ENCODE results near the gene SYMPK. TPM values are rescaled to one million over a fixed set of nuclear protein-coding genes. Genes with fewer than 3 reads are reported as not detected.

The SYMPK gene
- total RNA-seq, 1 donor from 2014 or later, result 114 TPM

DNA sequence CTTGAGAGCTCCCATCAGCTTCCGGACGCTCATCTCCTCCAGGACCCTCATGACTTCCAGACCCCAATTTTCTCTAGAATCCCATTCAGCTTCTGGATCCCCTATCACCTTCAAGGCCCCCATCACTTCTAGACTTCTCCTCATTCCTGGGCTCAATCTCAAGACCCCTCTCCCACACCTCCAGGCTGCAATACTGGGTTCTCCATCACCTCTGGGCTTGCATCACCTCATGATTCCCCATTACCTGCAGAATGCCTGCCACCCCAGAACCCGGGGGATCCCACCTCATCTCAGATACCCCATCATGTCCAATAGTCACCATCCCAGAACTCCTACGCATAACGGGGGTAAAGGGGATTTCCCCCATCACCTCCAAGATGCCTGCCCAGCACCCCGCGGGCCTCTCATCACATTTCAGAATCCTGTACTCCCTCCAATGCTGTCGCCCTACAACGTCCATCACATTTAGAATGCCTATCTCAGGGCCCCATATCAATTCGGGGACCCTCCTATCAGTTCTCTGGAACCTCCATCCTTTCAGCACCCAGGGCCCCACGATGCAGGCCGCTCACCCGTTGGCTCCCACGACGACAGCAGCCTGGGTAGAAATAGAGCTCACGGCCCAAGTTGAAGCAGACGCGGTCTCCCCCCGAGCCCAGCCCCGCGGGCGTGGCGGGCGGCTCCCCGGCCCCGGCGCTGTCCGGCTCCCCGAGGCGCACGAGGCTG is 71.0 kb downstream of the SYMPK start:
- H3K4me3 Mint-ChIP-seq (ENCODE audit: low read depth), result peak overlapping the region; percentile 92
- H3K27ac Mint-ChIP-seq, result peak overlapping the region; percentile 90
- TF ChIP-seq, protein P1, sequence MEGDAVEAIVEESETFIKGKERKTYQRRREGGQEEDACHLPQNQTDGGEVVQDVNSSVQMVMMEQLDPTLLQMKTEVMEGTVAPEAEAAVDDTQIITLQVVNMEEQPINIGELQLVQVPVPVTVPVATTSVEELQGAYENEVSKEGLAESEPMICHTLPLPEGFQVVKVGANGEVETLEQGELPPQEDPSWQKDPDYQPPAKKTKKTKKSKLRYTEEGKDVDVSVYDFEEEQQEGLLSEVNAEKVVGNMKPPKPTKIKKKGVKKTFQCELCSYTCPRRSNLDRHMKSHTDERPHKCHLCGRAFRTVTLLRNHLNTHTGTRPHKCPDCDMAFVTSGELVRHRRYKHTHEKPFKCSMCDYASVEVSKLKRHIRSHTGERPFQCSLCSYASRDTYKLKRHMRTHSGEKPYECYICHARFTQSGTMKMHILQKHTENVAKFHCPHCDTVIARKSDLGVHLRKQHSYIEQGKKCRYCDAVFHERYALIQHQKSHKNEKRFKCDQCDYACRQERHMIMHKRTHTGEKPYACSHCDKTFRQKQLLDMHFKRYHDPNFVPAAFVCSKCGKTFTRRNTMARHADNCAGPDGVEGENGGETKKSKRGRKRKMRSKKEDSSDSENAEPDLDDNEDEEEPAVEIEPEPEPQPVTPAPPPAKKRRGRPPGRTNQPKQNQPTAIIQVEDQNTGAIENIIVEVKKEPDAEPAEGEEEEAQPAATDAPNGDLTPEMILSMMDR (IDR thresholded peaks at IDR 0.05; ENCODE audit: unreplicated experiment), result no peak
- DNase-seq (ENCODE audit: low spot score, unreplicated experiment), result no peak
- peaks cover 19% of the 10 kb centered on the region for H3K4me1 Mint-ChIP-seq (ENCODE audit: low read depth)
- peaks cover 4% of the 10 kb centered on the region for H3K27me3 Mint-ChIP-seq
- H3K9me3 Mint-ChIP-seq (ENCODE audit: low read depth), result no peaks in the 10 kb centered on the region
- H3K36me3 Mint-ChIP-seq (ENCODE audit: insufficient read depth), result peaks cover 15% of the 10 kb centered on the region

DNA sequence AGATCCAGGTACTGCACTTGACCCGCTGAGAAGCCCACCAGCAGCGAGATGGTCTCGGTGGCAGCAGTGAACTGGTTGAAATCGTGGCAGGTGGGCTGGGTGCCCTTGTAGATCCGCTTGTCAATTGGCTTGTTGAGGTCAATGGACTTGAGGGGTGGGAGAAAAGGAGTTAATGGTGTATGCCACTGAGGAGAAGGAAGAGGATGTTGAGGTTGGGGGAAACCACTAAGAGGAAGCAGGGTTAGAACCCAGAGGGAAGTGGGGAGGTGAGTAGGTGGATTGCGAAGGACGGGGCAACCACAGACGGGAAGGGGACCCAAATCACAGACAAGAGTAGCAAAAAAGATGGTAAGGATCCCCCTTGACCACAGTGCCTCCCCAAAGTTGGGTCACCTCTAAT is 72.0 kb downstream of the SYMPK start:
- Mint-ChIP-seq H3K4me1 (ENCODE audit: low read depth) (peaks cover 19% of the 10 kb centered on the region), H3K27ac (peak overlapping the region; percentile 31), H3K9me3 (ENCODE audit: low read depth) (no peaks in the 10 kb centered on the region), H3K27me3 (peaks cover 4% of the 10 kb centered on the region), H3K36me3 (ENCODE audit: insufficient read depth) (peaks cover 17% of the 10 kb centered on the region), H3K4me3 (ENCODE audit: low read depth) (peak overlapping the region; percentile 92)
- no peak for DNase-seq (ENCODE audit: low spot score, unreplicated experiment)
- TF ChIP-seq, protein P1 (IDR thresholded peaks at IDR 0.05; ENCODE audit: unreplicated experiment), result no peak

DNA sequence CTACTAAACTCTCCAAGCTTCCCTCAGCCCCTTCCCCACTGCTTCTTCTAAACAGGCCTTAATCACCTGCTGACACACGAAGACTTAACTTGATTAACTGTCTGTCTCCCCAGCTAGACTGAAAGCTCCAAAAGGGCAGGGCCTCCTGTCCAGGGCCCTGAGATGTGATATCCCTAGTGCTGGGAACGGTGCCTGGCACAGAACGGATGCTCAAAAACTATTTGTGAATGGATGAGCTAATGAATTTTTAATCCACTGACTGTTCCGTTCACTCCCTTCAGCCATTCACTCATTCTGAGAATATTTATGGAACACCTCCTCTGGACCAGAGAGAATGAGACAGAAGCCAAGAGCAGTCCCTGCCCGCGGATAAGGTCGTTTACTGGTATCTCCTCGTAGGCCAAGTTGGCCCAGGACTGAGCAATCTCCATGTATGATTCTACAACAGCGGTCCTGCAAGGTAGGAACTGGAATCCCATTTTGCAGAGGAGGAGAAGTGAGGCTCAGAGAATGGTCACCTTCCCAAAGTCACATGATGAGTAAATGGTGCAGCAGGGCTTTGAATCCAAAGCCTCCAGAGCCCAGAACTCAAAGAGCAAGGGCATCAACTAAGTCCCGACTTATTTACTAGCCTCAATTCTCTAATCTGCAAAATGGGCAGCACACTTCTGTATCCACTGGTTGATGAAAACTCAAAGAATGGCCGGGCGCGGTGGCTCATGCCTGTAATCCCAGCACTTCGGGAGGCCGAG is 73.7 kb downstream of the SYMPK start:
- peaks cover 19% of the 10 kb centered on the region for H3K4me1 Mint-ChIP-seq (ENCODE audit: low read depth)
- no peaks in the 10 kb centered on the region for H3K27me3 Mint-ChIP-seq
- no peaks in the 10 kb centered on the region for H3K9me3 Mint-ChIP-seq (ENCODE audit: low read depth)
- H3K27ac Mint-ChIP-seq, result no peak overlapping the region
- TF ChIP-seq, protein P1 (IDR thresholded peaks at IDR 0.05; ENCODE audit: unreplicated experiment), result no peak
- no peak overlapping the region for H3K4me3 Mint-ChIP-seq (ENCODE audit: low read depth)
- DNase-seq (ENCODE audit: low spot score, unreplicated experiment), result no peak
- peaks cover 17% of the 10 kb centered on the region for H3K36me3 Mint-ChIP-seq (ENCODE audit: insufficient read depth)

DNA sequence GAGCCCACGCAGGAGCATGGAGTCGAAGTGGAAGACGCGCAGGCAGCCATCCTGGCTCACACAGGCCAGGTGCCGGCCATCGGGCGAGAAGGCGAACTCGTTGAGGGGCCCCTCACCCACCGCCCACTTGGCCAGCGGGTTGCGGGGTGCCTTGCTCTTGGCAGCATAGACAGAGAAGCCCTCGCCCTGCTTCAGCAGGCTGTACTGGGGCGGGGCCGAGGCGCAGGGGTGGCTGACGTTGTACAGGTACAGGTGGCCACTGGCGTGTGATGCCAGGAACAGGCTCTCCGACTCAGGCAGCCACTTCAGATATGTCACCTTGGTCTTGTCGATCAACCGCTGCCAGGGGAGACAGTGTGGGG is 76.4 kb downstream of the SYMPK start:
- no peaks in the 10 kb centered on the region for H3K27me3 Mint-ChIP-seq
- no peak for DNase-seq (ENCODE audit: low spot score, unreplicated experiment)
- no peak overlapping the region for H3K4me3 Mint-ChIP-seq (ENCODE audit: low read depth)
- peaks cover 6% of the 10 kb centered on the region for H3K4me1 Mint-ChIP-seq (ENCODE audit: low read depth)
- TF ChIP-seq, protein P1 (IDR thresholded peaks at IDR 0.05; ENCODE audit: unreplicated experiment), result no peak
- no peak overlapping the region for H3K27ac Mint-ChIP-seq
- H3K9me3 Mint-ChIP-seq (ENCODE audit: low read depth), result no peaks in the 10 kb centered on the region
- H3K36me3 Mint-ChIP-seq (ENCODE audit: insufficient read depth), result peaks cover 17% of the 10 kb centered on the region

DNA sequence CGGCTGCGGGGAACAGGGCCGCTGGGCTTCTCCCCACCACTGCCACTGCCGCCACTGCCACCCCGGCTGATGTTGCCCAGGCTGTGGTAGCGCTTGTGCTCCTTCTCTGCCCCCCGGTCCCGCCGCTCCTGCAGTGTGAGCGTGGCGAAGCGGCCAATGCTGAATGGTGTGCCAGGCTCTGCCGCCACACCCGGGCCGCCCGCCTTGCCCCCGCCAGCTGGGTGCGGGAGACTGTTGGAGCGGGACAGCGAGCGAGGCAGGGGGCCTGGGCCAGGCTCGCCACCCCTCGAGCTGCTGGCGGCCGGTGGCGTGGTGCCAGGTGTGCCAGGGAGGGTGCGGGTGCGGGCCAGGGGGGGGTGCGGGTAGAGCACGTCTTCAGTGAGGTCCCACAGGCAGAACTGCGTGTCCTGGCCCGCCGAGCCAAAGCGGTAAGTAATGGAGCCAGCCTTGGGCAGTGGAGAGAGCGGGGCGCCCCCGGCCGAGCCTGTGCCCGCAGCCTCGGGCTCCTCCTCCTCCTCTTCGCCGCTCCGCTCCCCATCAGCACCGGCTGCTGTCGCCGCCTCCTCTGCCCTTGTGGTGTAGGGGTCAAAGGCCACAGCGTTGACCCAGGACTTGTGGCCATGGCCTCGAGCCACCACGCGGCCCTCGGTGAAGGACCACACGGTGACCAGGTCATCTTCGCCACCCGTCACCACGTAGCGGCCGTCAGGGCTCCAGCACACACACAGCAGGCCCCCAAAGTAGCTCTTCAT is 77.0 kb downstream of the SYMPK start:
- Mint-ChIP-seq H3K27me3 (no peaks in the 10 kb centered on the region), H3K9me3 (ENCODE audit: low read depth) (no peaks in the 10 kb centered on the region), H3K36me3 (ENCODE audit: insufficient read depth) (peaks cover 17% of the 10 kb centered on the region), H3K4me3 (ENCODE audit: low read depth) (no peak overlapping the region), H3K27ac (no peak overlapping the region), H3K4me1 (ENCODE audit: low read depth) (peaks cover 2% of the 10 kb centered on the region)
- DNase-seq (ENCODE audit: low spot score, unreplicated experiment), result no peak
- TF ChIP-seq, protein P1 (IDR thresholded peaks at IDR 0.05; ENCODE audit: unreplicated experiment), result no peak

Data from progenitor cell of endocrine pancreas (in vitro differentiated cells).